Activated CD4-positive, alpha-beta T cell treated with anti-CD3 and anti-CD28 coated beads, Interleukin-2, amount 10 ng/mL, durations not matched to agents 7 days and 5 days (primary cell): ENCODE results near the gene FUT2. TPM values are rescaled to one million over a fixed set of nuclear protein-coding genes. Genes with fewer than 3 reads are reported as not detected.

Source experiments
- CTCF ChIA-PET: fragments of 350-600 bp; sonication (Branson Sonifier 250); formaldehyde crosslinking; loops from one replicate; lab custom pipeline; 2021; ENCODE audit warnings: antibody characterized with exemption; lab: Charles Lee
- POLR2A ChIA-PET: fragments of 350-600 bp; sonication (Branson Sonifier 250); formaldehyde crosslinking; loops from one replicate; lab custom pipeline; 2021; ENCODE audit warnings: antibody characterized with exemption; lab: Charles Lee
- DNase-seq: peaks from one replicate; pipeline ENCODE4 v3.0.0-alpha.2; 2020
- H3K27ac Mint-ChIP-seq: one replicate; pipeline ENCODE4 v1.8.0; 2021; ENCODE audit warnings: mild to moderate bottlenecking, moderate library complexity, mixed read lengths
- H3K27me3 Mint-ChIP-seq: one replicate; pipeline ENCODE4 v1.8.0; 2021; ENCODE audit warnings: mixed read lengths
- H3K36me3 Mint-ChIP-seq: one replicate; pipeline ENCODE4 v1.8.0; 2021; ENCODE audit warnings: low read depth, mixed read lengths
- H3K4me1 Mint-ChIP-seq: one replicate; pipeline ENCODE4 v1.8.0; 2021; ENCODE audit warnings: mixed read lengths
- H3K4me3 Mint-ChIP-seq: one replicate; pipeline ENCODE4 v1.8.0; 2021; ENCODE audit warnings: mild to moderate bottlenecking, moderate library complexity, mixed read lengths
- H3K9me3 Mint-ChIP-seq: one replicate; pipeline ENCODE4 v1.8.0; 2021; ENCODE audit warnings: mixed read lengths
- total RNA-seq, 2 experiments: library from RNA; stranded (reverse); gene quantifications; one replicate each; pipeline ENCODE4 v1.2.3, GENCODE V29; 2021

The FUT2 gene
- total RNA-seq, 2 experiments from 2014 or later, result not detected

DNA sequence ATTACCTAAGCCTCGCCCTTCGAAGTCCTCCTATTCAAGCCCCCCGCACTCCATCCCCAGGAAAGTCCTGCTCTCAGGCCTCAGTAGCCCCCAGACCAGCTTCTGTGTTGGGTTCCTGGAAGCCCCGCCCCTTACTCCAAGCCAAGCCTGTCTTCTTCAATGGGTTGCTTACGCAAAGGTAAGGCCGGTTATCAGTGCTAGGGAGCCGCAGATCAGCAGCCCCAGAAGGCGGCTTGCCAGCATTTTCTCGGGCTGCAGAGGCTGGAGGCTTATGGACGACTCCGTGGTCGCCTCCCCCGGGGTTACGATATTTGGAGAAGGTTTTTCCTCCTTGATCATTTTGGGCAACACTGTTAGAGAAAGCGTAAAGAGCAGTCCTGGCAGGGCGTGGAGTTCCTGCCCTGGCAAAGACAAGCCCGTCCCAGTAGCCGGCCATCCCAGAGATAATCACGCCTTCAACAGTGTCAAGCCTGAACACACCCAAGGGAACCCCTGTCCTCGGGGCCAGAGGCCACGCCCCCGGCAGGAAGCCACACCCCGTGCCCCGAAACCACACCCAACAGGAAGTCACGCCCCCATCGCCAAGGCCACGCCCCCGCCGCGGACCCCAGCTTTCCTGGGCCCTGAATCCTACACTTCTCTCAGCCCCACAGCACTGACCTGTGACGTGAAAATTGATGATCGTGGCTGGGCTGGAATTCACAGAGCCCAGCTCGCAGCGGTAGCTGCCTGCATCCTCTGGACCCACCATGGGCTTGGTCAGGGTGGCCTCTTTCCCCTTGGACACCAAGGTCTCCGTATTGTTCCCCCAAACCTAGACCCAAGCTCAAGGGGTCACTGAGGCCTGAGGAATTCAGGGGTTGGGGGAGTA, 45.6 kb downstream of the FUT2 start:
- Mint-ChIP-seq H3K36me3 (no peaks in the 10 kb centered on the region), H3K4me1 (peaks cover 43% of the 10 kb centered on the region), H3K4me3 (no peak overlapping the region), H3K27ac (no peak overlapping the region), H3K27me3 (peaks cover 21% of the 10 kb centered on the region), H3K9me3 (no peaks in the 10 kb centered on the region)
- ChIA-PET CTCF (no interaction called here), POLR2A (interaction anchor here (0.5 kb wide), 1 partner anchor 47 kb away, joined by 4 read pairs; no protein-coding TSS in a partner anchor)
- DNase-seq, result no peak

GRCh38 chr19:48742096-48742495, 46.3 kb downstream of the FUT2 start:
- CTCF ChIA-PET, result no interaction called here

GRCh38 chr19:48745208-48745995, 49.6 kb downstream of the FUT2 start:
- Mint-ChIP-seq H3K27ac (no peak overlapping the region), H3K27me3 (peaks cover 16% of the 10 kb centered on the region), H3K4me1 (peaks cover 25% of the 10 kb centered on the region), H3K36me3 (no peaks in the 10 kb centered on the region), H3K4me3 (no peak overlapping the region), H3K9me3 (no peaks in the 10 kb centered on the region)
- ChIA-PET CTCF (no interaction called here), POLR2A (no interaction called here)
- peak; percentile 67 for DNase-seq

More at GRCh38 chr19:48742096-48742495, 46.3 kb downstream of the FUT2 start:
- Mint-ChIP-seq H3K4me3 (no peak overlapping the region), H3K9me3 (no peaks in the 10 kb centered on the region), H3K36me3 (no peaks in the 10 kb centered on the region), H3K27me3 (peaks cover 21% of the 10 kb centered on the region), H3K27ac (no peak overlapping the region), H3K4me1 (peaks cover 44% of the 10 kb centered on the region)
- no peak for DNase-seq
- POLR2A ChIA-PET, result no interaction called here

GRCh38 chr19:48746110-48746509, 50.3 kb downstream of the FUT2 start:
- DNase-seq, result no peak
- peaks cover 23% of the 10 kb centered on the region for H3K4me1 Mint-ChIP-seq
- CTCF ChIA-PET, result interaction anchor here (1.2 kb wide), 1 partner anchor 225 kb away, joined by 5 read pairs; no protein-coding TSS in a partner anchor
- peaks cover 15% of the 10 kb centered on the region for H3K27me3 Mint-ChIP-seq
- H3K27ac Mint-ChIP-seq, result no peak overlapping the region
- H3K36me3 Mint-ChIP-seq, result no peaks in the 10 kb centered on the region
- H3K4me3 Mint-ChIP-seq, result no peak overlapping the region
- no peaks in the 10 kb centered on the region for H3K9me3 Mint-ChIP-seq
- POLR2A ChIA-PET, result no interaction called here

DNA sequence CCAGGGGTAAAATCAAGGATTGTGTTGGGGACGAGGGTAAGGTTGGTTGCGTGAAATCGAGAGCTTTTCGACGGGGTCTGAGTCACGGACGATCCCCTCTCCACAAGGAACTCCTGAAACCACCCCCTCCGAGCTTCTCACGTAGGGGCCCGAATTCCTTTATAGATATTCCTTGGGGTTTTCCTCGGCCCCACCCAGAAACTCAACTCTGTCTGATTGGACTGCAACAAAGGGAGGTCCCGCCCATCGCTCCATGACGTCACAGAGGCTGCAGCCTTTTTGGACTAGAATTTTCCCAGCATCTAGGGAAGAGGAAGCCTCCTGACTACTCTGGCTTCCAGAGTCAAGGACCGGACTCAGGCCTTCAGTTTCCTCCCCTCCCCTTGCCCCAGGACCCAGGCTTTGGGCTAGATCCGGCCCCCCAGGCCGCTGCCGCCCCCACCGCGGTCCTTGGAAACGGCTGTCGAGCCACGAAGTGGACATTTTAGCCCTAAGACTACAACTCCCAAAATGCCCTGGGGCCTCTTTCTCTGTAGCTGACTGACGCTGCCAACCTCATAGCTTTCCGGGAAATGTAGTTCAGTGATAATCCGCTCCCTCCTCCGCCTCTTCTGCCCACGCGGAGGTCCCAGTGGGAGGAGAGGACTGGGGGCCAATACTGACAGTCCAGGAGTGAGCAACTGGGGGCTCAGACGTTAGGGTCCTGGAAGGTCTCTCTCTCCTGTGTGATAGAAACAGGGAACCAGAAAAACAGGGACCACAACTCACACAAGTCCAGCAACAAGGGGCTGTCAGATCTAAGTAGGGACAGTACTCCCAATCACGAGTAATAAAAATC, 51.2 kb downstream of the FUT2 start, which contains the start of gene IZUMO1:
Gene IZUMO1, minus strand, starts transcription at position 172 of the 838 bp plus-strand sequence. CDS start 1,050 bp downstream, outside the sequence.
- H3K27ac Mint-ChIP-seq, result no peak within 1 kb of the TSS
- H3K36me3 Mint-ChIP-seq, result no peaks in the 10 kb centered on the region
- ChIA-PET CTCF (interaction anchor here (0.7 to 2.2 kb wide), 4 partner anchors 8 to 224 kb away, joined by 3 to 9 read pairs (median 4); partner anchors contain the start of gene BCAT2), POLR2A (no interaction called here)
- no peaks in the 10 kb centered on the region for H3K9me3 Mint-ChIP-seq
- peaks cover 15% of the 10 kb centered on the region for H3K27me3 Mint-ChIP-seq
- H3K4me3 Mint-ChIP-seq, result peak within 1 kb of the TSS; percentile 34
- H3K4me1 Mint-ChIP-seq, result peaks cover 19% of the 10 kb centered on the region
- DNase-seq, result peak; percentile 65

- ChIA-PET CTCF (no interaction called here), POLR2A (no interaction called here)
- Mint-ChIP-seq H3K9me3 (no peaks in the 10 kb centered on the region), H3K36me3 (no peaks in the 10 kb centered on the region), H3K27me3 (peaks cover 30% of the 10 kb centered on the region), H3K4me3 (no peak overlapping the region), H3K27ac (no peak overlapping the region), H3K4me1 (peaks cover 35% of the 10 kb centered on the region)
- DNase-seq, result no peak
These were observed 53.9 kb downstream of the FUT2 start for GRCh38 chr19:48749571-48750198.

DNA sequence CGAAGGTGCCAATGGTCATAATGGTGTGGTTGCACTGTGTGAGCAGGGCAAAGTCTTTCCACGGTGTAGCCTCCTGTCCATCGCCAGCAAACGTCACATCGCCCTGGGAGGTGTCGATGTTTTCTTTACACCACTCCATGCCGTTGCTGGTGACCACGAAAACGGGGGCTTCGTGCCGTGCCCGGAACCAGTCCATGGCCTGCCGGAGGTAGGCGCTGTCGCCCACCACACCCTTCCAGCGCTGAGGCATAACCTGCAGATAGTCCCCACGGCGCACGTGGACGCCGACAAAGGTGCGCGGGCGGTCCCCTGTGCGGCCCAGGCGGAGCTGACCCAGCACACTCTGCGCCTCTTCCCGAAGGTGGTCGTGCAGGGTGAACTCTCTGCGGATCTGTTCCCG, 54.6 kb downstream of the FUT2 start:
- Mint-ChIP-seq H3K36me3 (no peaks in the 10 kb centered on the region), H3K27me3 (peaks cover 33% of the 10 kb centered on the region), H3K9me3 (no peaks in the 10 kb centered on the region), H3K4me3 (no peak overlapping the region), H3K4me1 (peaks cover 35% of the 10 kb centered on the region), H3K27ac (no peak overlapping the region)
- ChIA-PET CTCF (no interaction called here), POLR2A (no interaction called here)
- no peak for DNase-seq

DNA sequence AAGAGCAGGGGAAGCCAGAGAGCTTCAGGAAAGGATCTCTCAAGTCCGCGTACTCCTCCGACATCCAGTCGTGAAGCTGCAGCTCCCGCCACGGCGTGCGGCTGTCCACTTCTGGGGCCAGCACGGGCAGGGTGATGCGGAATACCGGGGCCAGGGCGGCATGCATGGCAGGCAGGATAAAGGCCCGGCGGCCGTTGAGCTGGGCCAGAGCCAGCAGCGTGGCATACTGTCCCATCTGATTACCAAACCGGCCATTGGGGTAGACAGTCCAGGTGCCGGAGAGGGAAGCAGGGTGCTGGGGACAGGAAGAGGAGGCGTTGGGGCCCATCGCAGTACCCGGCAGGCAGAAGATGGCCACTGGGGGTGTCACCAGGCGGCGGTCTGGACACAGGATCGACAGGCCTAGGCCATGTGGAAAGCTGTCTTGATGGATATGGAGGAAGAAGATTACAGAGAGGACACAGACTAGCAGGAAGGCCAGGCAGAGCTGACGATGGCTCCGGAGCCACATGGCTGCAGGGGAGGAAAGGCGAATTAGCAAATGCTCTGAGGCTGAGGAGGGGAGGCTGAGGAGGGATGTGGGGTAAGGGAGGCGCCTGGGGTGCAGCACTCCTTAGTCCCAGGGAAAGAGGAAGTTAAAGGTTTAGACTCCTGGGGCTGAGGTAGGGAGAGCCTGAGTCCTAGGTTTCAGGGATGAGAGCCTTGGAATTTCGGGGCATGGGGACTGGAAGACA, 55.2 kb downstream of the FUT2 start:
- H3K4me3 Mint-ChIP-seq, result peak overlapping the region; percentile 32
- peaks cover 30% of the 10 kb centered on the region for H3K4me1 Mint-ChIP-seq
- no peaks in the 10 kb centered on the region for H3K9me3 Mint-ChIP-seq
- no peak for DNase-seq
- no peak overlapping the region for H3K27ac Mint-ChIP-seq
- peaks cover 32% of the 10 kb centered on the region for H3K27me3 Mint-ChIP-seq
- no peaks in the 10 kb centered on the region for H3K36me3 Mint-ChIP-seq
- POLR2A ChIA-PET, result no interaction called here
- CTCF ChIA-PET, result interaction anchor here (1.2 kb wide), 1 partner anchor 12 kb away, joined by 5 read pairs; no protein-coding TSS in a partner anchor

- H3K9me3 Mint-ChIP-seq, result no peaks in the 10 kb centered on the region
- CTCF ChIA-PET, result interaction anchor here (0.6 to 1.2 kb wide), 4 partner anchors 9 to 44 kb away, joined by 3 to 5 read pairs (median 3); no protein-coding TSS in a partner anchor
- peaks cover 26% of the 10 kb centered on the region for H3K4me1 Mint-ChIP-seq
- H3K27me3 Mint-ChIP-seq, result peaks cover 28% of the 10 kb centered on the region
- peak overlapping the region; percentile 72 for H3K4me3 Mint-ChIP-seq
- POLR2A ChIA-PET, result interaction anchor here (0.7 kb wide), 1 partner anchor 31 kb away, joined by 4 read pairs; no protein-coding TSS in a partner anchor
- H3K27ac Mint-ChIP-seq, result peak overlapping the region; percentile 57
- DNase-seq, result peak; percentile 30
- H3K36me3 Mint-ChIP-seq, result no peaks in the 10 kb centered on the region
These were observed 56.2 kb downstream of the FUT2 start for GRCh38 chr19:48751845-48752495.

- Mint-ChIP-seq H3K4me1 (peaks cover 23% of the 10 kb centered on the region), H3K36me3 (no peaks in the 10 kb centered on the region), H3K4me3 (peak within 1 kb of the TSS; percentile 72), H3K27me3 (peaks cover 26% of the 10 kb centered on the region), H3K9me3 (no peaks in the 10 kb centered on the region), H3K27ac (peak within 1 kb of the TSS; percentile 57)
- ChIA-PET POLR2A (no interaction called here), CTCF (interaction anchor here (0.9 to 1.1 kb wide), 2 partner anchors 8 to 43 kb away, joined by 3 read pairs; no protein-coding TSS in a partner anchor)
- peak; percentile 26 for DNase-seq
These were observed 57.0 kb downstream of the FUT2 start, which contains the start of gene FUT1 for GRCh38 chr19:48752496-48753365. Gene FUT1 (minus strand): TSS chr19:48752641. CDS start chr19:48751281, 1,360 bp downstream.
